Sigmoid colon (tissue), 7 donors: ENCODE measurements around the gene TCF7L2. TPM values are rescaled to one million over a fixed set of nuclear protein-coding genes. Genes with fewer than 3 reads are reported as not detected.
"Not testable (repeated sequence)": the region's sequence is repeated elsewhere in the genome, so short reads cannot be mapped to it uniquely, and the experiment has no call there.

Source experiments
- DNase-seq: peaks from one replicate; pipeline ENCODE4 v3.0.0-alpha.2; 2019
- H3K27ac ChIP-seq, 4 donors: fragments of 200-600 bp; sonication (generic); one replicate each; pipeline ENCODE4 v1.5.1; 2016 to 2019; ENCODE audit warnings: mild to moderate bottlenecking in 1 of 4
- H3K27me3 ChIP-seq, 3 donors: fragments of 200-600 bp; sonication (generic); one replicate each; pipeline ENCODE4 v1.5.1; 2019; ENCODE audit warnings: mild to moderate bottlenecking in 1 of 3
- H3K36me3 ChIP-seq, 4 donors: fragments of 200-600 bp; sonication (generic); one replicate each; pipeline ENCODE4 v1.5.1; 2016 to 2019
- H3K4me1 ChIP-seq, 4 donors: fragments of 200-600 bp; sonication (generic); one replicate each; pipeline ENCODE4 v1.5.1; 2017 to 2019
- H3K4me3 ChIP-seq, 4 donors: fragments of 200-600 bp; sonication (generic); one replicate each; pipeline ENCODE4 v1.5.1; 2017 to 2019; ENCODE audit warnings: mild to moderate bottlenecking in 2 of 4, moderate library complexity in 1 of 4
- H3K9me3 ChIP-seq, 4 donors: fragments of 200-600 bp in 3 of 4; sonication (generic) in 3 of 4; one replicate each; pipeline versions ENCODE4 v1.5.1 to v1.6.1; 2013 to 2019
- EP300 ChIP-seq, 4 donors: sonication (generic); formaldehyde crosslinking; IDR thresholded peaks; one replicate each; pipeline ENCODE4 v1.6.1; 2017; ENCODE audit warnings: antibody characterized with exemption in 4 of 4
- POLR2A ChIP-seq, 2 donors: fragments of 450-650 bp; IDR thresholded peaks; one replicate each; pipeline ENCODE4 v1.6.1; 2016; ENCODE audit warnings: antibody characterized with exemption in 2 of 2, mild to moderate bottlenecking in 2 of 2, moderate library complexity in 2 of 2
- POLR2AphosphoS5 ChIP-seq, 4 donors: sonication (generic); formaldehyde crosslinking; IDR thresholded peaks; one replicate each; pipeline ENCODE4 v1.6.1; 2017; ENCODE audit warnings: antibody characterized with exemption in 4 of 4
- WGBS, 2 donors: extraction: QIAGEN DNeasy Blood & Tissue Kit; methylation state at CpG; one replicate each; pipeline ENCODE4 v1.1.7; 2013; 5-methylcytosine and 5-hydroxymethylcytosine counted together
- intact Hi-C: fragments of 100-400 bp; cut with DNase I; formaldehyde crosslinking; loops from one replicate; pipeline ENCODE4 v1.15.1; 2023
- polyA plus RNA-seq, 3 donors: library from polyadenylated mRNA; stranded (reverse); fragments of 200-250 nt; gene quantifications; one replicate each; pipeline ENCODE4 v1.2.3, GENCODE V29; 2013
- total RNA-seq, 4 donors: library from RNA; depleted of rRNA; stranded (reverse); fragments of >200 nt; gene quantifications; one replicate each; pipeline ENCODE4 v1.1.0, GENCODE V29; 2016
- TF ChIP-seq, protein P1 (sequence below), 4 experiments: fragments of 450-650 bp in 3 of 4; fragments of 200-600 bp in 1 of 4; IDR thresholded peaks; one replicate each; pipeline ENCODE4 v1.5.1; 2016 to 2019; ENCODE audit warnings: antibody characterized with exemption in 4 of 4, mild to moderate bottlenecking in 3 of 4, moderate library complexity in 2 of 4
- donor health status: healthy with polysubstance abuse.
- donor health status: Bipolar disorder and iron deficiency.
- donor health status: healthy.

The TCF7L2 gene
- total and polyA plus RNA-seq, 7 donors, result 15.3 to 40.4 (median 30.0) TPM

DNA sequence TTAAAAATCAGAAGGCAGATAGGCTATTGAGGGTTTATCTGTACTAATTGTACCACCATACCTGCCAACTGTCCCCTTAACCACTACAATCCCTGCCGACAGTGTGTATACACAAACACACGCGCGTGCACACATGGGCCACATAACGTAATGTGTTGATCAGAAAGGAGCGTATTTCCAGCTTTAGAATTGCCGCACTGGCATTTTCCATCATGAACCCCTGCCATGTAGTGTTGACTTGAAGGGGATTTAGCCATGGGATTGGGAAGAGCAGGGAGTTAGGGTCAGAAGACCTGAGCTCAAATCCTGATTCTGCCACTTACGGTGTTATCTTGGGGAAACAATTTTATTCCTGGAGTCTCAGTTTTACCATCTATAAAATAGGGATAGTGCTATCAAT lies 158.9 kb downstream of the TCF7L2 start:
- Histone ChIP-seq H3K9me3 (no peaks in the 10 kb centered on the region), H3K27me3 (no peaks in the 10 kb centered on the region), H3K27ac (no peak overlapping the region), H3K4me1 (peaks cover 0 to 49% (median 47%) of the 10 kb centered on the region in 4 donors), H3K4me3 (no peak overlapping the region), H3K36me3 (no peaks in the 10 kb centered on the region)
- TF ChIP-seq EP300 (IDR thresholded peaks at IDR 0.05) (no peak), POLR2AphosphoS5 (IDR thresholded peaks at IDR 0.05) (no peak), POLR2A (IDR thresholded peaks at IDR 0.05) (no peak)
- TF ChIP-seq, protein P1, sequence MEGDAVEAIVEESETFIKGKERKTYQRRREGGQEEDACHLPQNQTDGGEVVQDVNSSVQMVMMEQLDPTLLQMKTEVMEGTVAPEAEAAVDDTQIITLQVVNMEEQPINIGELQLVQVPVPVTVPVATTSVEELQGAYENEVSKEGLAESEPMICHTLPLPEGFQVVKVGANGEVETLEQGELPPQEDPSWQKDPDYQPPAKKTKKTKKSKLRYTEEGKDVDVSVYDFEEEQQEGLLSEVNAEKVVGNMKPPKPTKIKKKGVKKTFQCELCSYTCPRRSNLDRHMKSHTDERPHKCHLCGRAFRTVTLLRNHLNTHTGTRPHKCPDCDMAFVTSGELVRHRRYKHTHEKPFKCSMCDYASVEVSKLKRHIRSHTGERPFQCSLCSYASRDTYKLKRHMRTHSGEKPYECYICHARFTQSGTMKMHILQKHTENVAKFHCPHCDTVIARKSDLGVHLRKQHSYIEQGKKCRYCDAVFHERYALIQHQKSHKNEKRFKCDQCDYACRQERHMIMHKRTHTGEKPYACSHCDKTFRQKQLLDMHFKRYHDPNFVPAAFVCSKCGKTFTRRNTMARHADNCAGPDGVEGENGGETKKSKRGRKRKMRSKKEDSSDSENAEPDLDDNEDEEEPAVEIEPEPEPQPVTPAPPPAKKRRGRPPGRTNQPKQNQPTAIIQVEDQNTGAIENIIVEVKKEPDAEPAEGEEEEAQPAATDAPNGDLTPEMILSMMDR (IDR thresholded peaks at IDR 0.05), result no peak
- intact Hi-C loops, result loop anchor here (5.0 kb wide), 1 partner anchor 47 kb away; no protein-coding TSS in a partner anchor
- WGBS, 2 donors, result 97% methylated on average over 8 of the region's 8 CpGs
- no peak for DNase-seq

DNA sequence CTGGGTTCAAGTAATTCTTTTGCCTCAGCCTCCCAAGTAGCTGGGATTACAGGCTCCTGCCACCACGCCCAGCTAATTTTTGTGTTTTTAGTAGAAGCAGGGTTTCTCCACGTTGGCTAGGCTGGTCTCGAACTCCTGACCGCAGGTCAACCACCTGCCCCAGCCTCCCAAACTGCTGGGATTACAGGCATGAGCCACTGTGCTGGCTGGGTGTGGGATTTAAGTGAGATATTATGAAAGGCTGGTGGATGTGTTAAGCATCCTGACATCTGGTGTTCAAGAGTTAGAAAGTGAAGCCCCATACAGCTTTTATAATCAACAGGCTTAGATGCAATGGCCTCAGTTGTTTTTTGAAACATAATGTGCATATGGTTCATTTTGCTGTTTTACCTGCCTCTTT lies 159.4 kb downstream of the TCF7L2 start:
- H3K4me3 ChIP-seq, H3K27ac ChIP-seq, H3K9me3 ChIP-seq, H3K36me3 ChIP-seq, DNase-seq, H3K27me3 ChIP-seq: not testable (repeated sequence)
- 83 to 92% methylated on average over 4 of the region's 4 CpGs for WGBS, 2 donors
- intact Hi-C loops, result loop anchor here (5.0 kb wide), 1 partner anchor 47 kb away; no protein-coding TSS in a partner anchor
- peaks cover 0 to 44% (median 41%) of the 10 kb centered on the region in 4 donors for H3K4me1 ChIP-seq

DNA sequence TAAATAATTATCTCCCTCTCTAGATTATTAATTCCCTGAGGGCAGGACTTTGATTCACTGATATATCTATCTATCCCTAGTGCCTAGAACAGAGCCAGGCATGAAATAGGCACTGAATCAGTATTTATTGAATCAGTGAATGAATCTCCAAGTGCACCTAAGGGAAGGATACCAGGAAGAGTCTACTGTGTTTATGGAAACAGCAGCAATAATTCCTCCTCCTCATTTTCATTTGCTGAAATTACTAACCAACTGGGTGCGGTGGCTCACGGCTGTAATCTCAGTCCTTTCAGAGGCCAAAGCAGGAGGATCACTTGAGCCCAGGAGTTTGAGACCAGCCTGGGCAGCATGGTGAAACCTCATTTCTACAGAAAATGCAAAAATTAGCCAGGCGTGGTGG lies 161.2 kb downstream of the TCF7L2 start:
- H3K27me3 ChIP-seq, result no peaks in the 10 kb centered on the region
- no peaks in the 10 kb centered on the region for H3K9me3 ChIP-seq
- peak overlapping the region in 1 of 4 donors; percentile 7 for H3K27ac ChIP-seq
- intact Hi-C loops, result no loop called here
- no peaks in the 10 kb centered on the region for H3K36me3 ChIP-seq
- WGBS, 2 donors, result 77 to 90% methylated on average over 3 of the region's 3 CpGs
- TF ChIP-seq EP300 (IDR thresholded peaks at IDR 0.05), result no peak
- TF ChIP-seq POLR2A (IDR thresholded peaks at IDR 0.05), result no peak
- TF ChIP-seq POLR2AphosphoS5 (IDR thresholded peaks at IDR 0.05), result no peak
- TF ChIP-seq, protein P1 (IDR thresholded peaks at IDR 0.05), result no peak
- no peak for DNase-seq
- H3K4me3 ChIP-seq, result no peak overlapping the region
- peaks cover 0 to 26% (median 23%) of the 10 kb centered on the region in 4 donors for H3K4me1 ChIP-seq

DNA sequence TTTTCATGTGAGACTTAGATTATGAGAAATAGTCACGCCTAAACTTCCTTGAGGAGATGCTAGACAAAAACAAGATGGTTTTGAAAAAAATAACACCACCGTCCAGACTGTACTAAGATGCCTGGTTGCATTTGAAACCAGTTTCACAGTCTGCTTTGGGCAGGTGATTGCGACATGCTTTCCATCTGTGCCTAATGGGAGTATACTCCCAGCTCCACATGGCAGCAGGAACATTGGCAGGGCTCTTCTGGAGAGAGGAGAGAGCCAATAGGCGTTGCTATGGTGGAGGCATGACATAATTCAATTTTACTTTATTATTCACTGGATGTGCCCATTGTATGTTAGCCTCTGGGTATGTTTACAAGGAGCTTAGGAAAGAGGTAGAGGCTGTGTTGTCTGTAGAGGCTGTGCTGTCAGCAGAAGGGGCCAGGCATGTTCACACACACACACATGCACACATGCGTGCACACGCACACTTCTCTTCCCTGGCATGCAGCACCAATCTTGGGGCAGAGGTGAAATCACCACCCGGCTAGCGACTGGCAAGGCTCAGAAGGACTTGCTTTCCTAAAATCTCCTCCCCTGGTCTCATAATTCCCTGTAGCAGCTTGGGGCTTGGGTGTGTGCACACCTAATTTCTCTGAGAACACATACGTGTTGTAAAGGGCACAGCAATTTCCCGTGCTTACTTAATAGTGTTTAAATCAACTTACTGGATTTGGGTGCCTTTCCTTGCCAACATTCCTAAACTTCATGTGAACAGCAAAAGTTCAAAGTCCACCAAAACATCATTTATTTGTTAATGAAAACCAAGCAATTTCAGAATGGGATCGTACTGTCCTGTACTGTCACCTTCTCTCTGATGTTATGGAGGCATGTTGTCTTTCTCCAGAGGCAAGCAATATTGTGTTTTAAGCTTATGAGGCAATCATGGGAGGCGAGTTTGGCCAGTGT lies 162.1 kb downstream of the TCF7L2 start:
- no peaks in the 10 kb centered on the region for H3K27me3 ChIP-seq
- DNase-seq, result no peak
- no peak for TF ChIP-seq POLR2A (IDR thresholded peaks at IDR 0.05)
- no peak for TF ChIP-seq EP300 (IDR thresholded peaks at IDR 0.05)
- TF ChIP-seq, protein P1 (IDR thresholded peaks at IDR 0.05), result no peak
- TF ChIP-seq POLR2AphosphoS5 (IDR thresholded peaks at IDR 0.05), result no peak
- no peak overlapping the region for H3K4me3 ChIP-seq
- whole genome bisulfite sequencing, 2 donors, result 51 to 78% methylated on average over 12 of the region's 12 CpGs
- H3K9me3 ChIP-seq, result no peaks in the 10 kb centered on the region
- H3K27ac ChIP-seq, result no peak overlapping the region
- H3K4me1 ChIP-seq, result peaks cover 0 to 17% (median 14%) of the 10 kb centered on the region in 4 donors
- H3K36me3 ChIP-seq, result no peaks in the 10 kb centered on the region
- intact Hi-C loops, result no loop called here

DNA sequence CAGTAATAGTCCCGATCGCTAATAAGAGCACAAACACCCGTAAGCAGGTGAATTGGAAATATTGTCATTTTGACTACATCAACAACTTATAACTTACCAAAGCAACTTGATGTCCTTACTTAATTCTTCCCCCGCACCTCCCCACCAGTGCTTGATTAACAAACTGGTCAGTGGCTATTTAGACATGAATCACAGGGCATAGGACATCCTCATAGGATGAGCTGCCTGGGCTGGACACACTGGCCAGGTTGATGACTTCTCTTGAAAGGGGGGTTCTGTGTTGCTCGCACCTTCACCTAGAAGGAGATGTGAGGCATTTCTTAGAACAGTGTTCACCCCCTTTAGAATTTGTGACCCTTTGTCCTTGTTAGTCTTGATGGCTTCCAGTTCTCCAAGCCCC lies 163.2 kb downstream of the TCF7L2 start:
- Histone ChIP-seq H3K4me3 (no peak overlapping the region), H3K9me3 (no peaks in the 10 kb centered on the region), H3K4me1 (peaks cover 0 to 15% (median 12%) of the 10 kb centered on the region in 4 donors), H3K36me3 (no peaks in the 10 kb centered on the region), H3K27me3 (no peaks in the 10 kb centered on the region), H3K27ac (no peak overlapping the region)
- WGBS, 2 donors, result 97 to 98% methylated on average over 5 of the region's 5 CpGs
- DNase-seq, result no peak
- TF ChIP-seq, protein P1 (IDR thresholded peaks at IDR 0.05), result no peak
- TF ChIP-seq POLR2A (IDR thresholded peaks at IDR 0.05) (no peak), POLR2AphosphoS5 (IDR thresholded peaks at IDR 0.05) (no peak), EP300 (IDR thresholded peaks at IDR 0.05) (no peak)
- intact Hi-C loops, result no loop called here
